HepG2 (cell line): Measurements from ENCODE around the gene HDGFL2. TPM values are rescaled to one million over a fixed set of nuclear protein-coding genes. Genes with fewer than 3 reads are reported as not detected.

Experiments used
- ARNT ChIP-seq: fragments of 450-650 bp; IDR thresholded peaks from 2 replicates; pipeline ENCODE4 v1.6.1; 2017
- HIC2 ChIP-seq: sonication (generic); formaldehyde crosslinking; IDR thresholded peaks from 2 replicates; pipeline ENCODE4 v1.9.0; 2022; ENCODE audit warnings: low read depth, missing genetic modification reagents
- KAT7 ChIP-seq: IDR thresholded peaks from 2 replicates; pipeline ENCODE4 v1.6.1; 2018; ENCODE audit warnings: borderline replicate concordance, missing compliant biosample characterization
- KDM4B ChIP-seq: sonication (generic); formaldehyde crosslinking; IDR thresholded peaks from 2 replicates; pipeline ENCODE4 v1.4.0; 2020; ENCODE audit warnings: missing genetic modification reagents
- MLXIP ChIP-seq: sonication (generic); formaldehyde crosslinking; IDR thresholded peaks from 2 replicates; pipeline ENCODE4 v1.9.0; 2021; ENCODE audit warnings: missing genetic modification reagents, borderline replicate concordance
- PRPF4 ChIP-seq: fragments of 200-400 bp; formaldehyde crosslinking; IDR thresholded peaks from 2 replicates; pipeline ENCODE4 v1.6.1; 2016; ENCODE audit warnings: low read length, low read depth; ENCODE audit not compliant: poor library complexity, severe bottlenecking
- RERE ChIP-seq: IDR thresholded peaks from 2 replicates; pipeline ENCODE4 v1.6.1; 2016; ENCODE audit warnings: low read depth, missing genetic modification reagents, missing compliant biosample characterization
- RXRB ChIP-seq: IDR thresholded peaks from 2 replicates; pipeline ENCODE4 v1.6.1; 2016; ENCODE audit warnings: borderline replicate concordance, missing genetic modification reagents, missing compliant biosample characterization
- SALL1 ChIP-seq: sonication (generic); formaldehyde crosslinking; IDR thresholded peaks from 2 replicates; pipeline ENCODE4 v1.8.0; 2022; ENCODE audit warnings: mild to moderate bottlenecking, missing genetic modification reagents
- TCF7 ChIP-seq: sonication (generic); IDR thresholded peaks from 2 replicates; pipeline ENCODE4 v1.6.1; 2016; ENCODE audit warnings: antibody characterized with exemption, low read depth
- TERF1 ChIP-seq: sonication (generic); formaldehyde crosslinking; IDR thresholded peaks from 2 replicates; pipeline ENCODE4 v1.8.0; 2022; ENCODE audit warnings: mild to moderate bottlenecking, missing genetic modification reagents, moderate library complexity
- ZFP90 ChIP-seq: sonication (generic); formaldehyde crosslinking; IDR thresholded peaks from 2 replicates; pipeline ENCODE4 v1.8.0; 2022; ENCODE audit warnings: missing genetic modification reagents, mild to moderate bottlenecking, inconsistent platforms, borderline replicate concordance
- ZNF513 ChIP-seq: sonication (generic); formaldehyde crosslinking; conservative IDR thresholded peaks from 2 replicates; pipeline ENCODE4 v1.5.0; 2020; ENCODE audit warnings: missing genetic modification reagents
- ZNF558 ChIP-seq: sonication (generic); formaldehyde crosslinking; IDR thresholded peaks from 2 replicates; pipeline ENCODE4 v1.9.0; 2022; ENCODE audit warnings: mild to moderate bottlenecking, missing genetic modification reagents, borderline replicate concordance
- ZNF781 ChIP-seq: sonication (generic); formaldehyde crosslinking; IDR thresholded peaks from 2 replicates; pipeline ENCODE4 v1.5.1; 2020; ENCODE audit warnings: borderline replicate concordance, mild to moderate bottlenecking, missing genetic modification reagents; ENCODE audit errors: not compliant biosample characterization
- polyA plus RNA-seq, 8 experiments: library from polyadenylated mRNA; depleted of rRNA in 3 of 8; stranded (reverse) in 7 of 8; unstranded in 1 of 8; fragments of >200 nt; fragmentation: Illumina TruSeq in 4 of 8; extraction: Trizol in 4 of 8; gene quantifications; 2 replicates each; pipeline versions ENCODE4 v1.2.1 to v1.2.3, GENCODE V29; 2011 to 2016; ENCODE audit warnings: low read depth in 4 of 8, missing spikeins in 1 of 8, mixed read lengths in 1 of 8; ENCODE audit not compliant: insufficient read depth in 1 of 8
- total RNA-seq, 5 experiments: library from RNA; depleted of rRNA; stranded (reverse); fragments of >200 nt; fragmentation: Illumina TruSeq; extraction: Trizol; gene quantifications; 2 replicates each; pipeline ENCODE4 v1.2.3, GENCODE V29; 2016; ENCODE audit warnings: low read depth in 1 of 5

HDGFL2 gene
- total and polyA plus RNA-seq, 2 of the 13 experiments (the other 11 are each of a cell fraction or from before 2014, with no cell fraction given) = 20.0 to 51.1 TPM

- TF ChIP-seq TERF1 (CRISPR knock-in tag) = no peak
- TF ChIP-seq ZNF781 = no peak
- no peak for TF ChIP-seq ZFP90 (CRISPR knock-in tag)
- TF ChIP-seq SALL1 (CRISPR knock-in tag) = peak; percentile 42
- 0 out of 2 replicates have a peak, but pooled peaks have one; percentile 32 for TF ChIP-seq HIC2 (CRISPR knock-in tag)
- TF ChIP-seq KAT7 = 0 out of 2 replicates have a peak, but pooled peaks have one; percentile 34
- no peak for TF ChIP-seq ZNF513 (CRISPR knock-in tag)
- no peak for TF ChIP-seq TCF7
- no peak for TF ChIP-seq ARNT
- TF ChIP-seq ZNF558 (CRISPR knock-in tag) = no peak
- TF ChIP-seq KDM4B (CRISPR knock-in tag) = no peak
- TF ChIP-seq MLXIP = no peak
- TF ChIP-seq PRPF4 = no peak
- TF ChIP-seq RERE (CRISPR knock-in tag) = no peak
- no peak for TF ChIP-seq RXRB (CRISPR knock-in tag)
Observed at GRCh38 chr19:4534836-4535658, 63.0 kb downstream of the HDGFL2 start, which contains the start of gene PLIN5 (continued).
